OCI-LY7 (cell line): Measurements from ENCODE around the gene EXOC4. TPM values are rescaled to one million over a fixed set of nuclear protein-coding genes. Genes with fewer than 3 reads are reported as not detected.

Source experiments
- BruUV-seq: library from RNA; stranded (reverse); fragments of 400-500 nt; replicated peaks from 2 replicates; lab custom pipeline; 2021; lab: Mats Ljungman, UMichigan
- CTCF ChIA-PET: fragments of 300-600 bp; sonication (Branson Sonifier 250); formaldehyde crosslinking; loops from one replicate; lab custom pipeline; 2022; ENCODE audit warnings: antibody characterized with exemption; ENCODE audit not compliant: unreplicated experiment; lab: Charles Lee
- POLR2A ChIA-PET: fragments of 300-600 bp; sonication (Branson Sonifier 250); formaldehyde crosslinking; loops from one replicate; lab custom pipeline; 2022; ENCODE audit warnings: antibody characterized with exemption; lab: Charles Lee
- DNase-seq: peaks from one replicate; pipeline ENCODE4 v3.0.0-alpha.2; 2015; ENCODE audit warnings: low spot score
- H2AFZ ChIP-seq: fragments of 200-600 bp; sonication (generic), shearing (Covaris generic); 2 replicates; pipeline ENCODE4 v1.6.1; 2014; ENCODE audit warnings: mild to moderate bottlenecking, antibody characterized with exemption, low read length, moderate library complexity
- H3K27ac ChIP-seq: fragments of 200-600 bp; sonication (generic); 2 replicates; pipeline ENCODE4 v1.5.1; 2014; ENCODE audit warnings: mixed run types, low read depth, mild to moderate bottlenecking, moderate library complexity, low read length, inconsistent platforms; ENCODE audit not compliant: poor library complexity, severe bottlenecking
- H3K36me3 ChIP-seq: fragments of 200-600 bp; sonication (generic); 2 replicates; pipeline ENCODE4 v1.6.1; 2014; ENCODE audit warnings: mild to moderate bottlenecking, antibody characterized with exemption, low read length, moderate library complexity, mixed read lengths; ENCODE audit not compliant: insufficient read depth
- H3K4me1 ChIP-seq: fragments of 200-600 bp; sonication (generic); 2 replicates; pipeline ENCODE4 v1.5.1; 2014; ENCODE audit warnings: mild to moderate bottlenecking, low read length; ENCODE audit not compliant: insufficient read depth, poor library complexity, severe bottlenecking
- H3K4me2 ChIP-seq: fragments of 200-600 bp; sonication (generic); 2 replicates; pipeline ENCODE4 v1.6.1; 2014; ENCODE audit warnings: mild to moderate bottlenecking, low read length
- H3K4me3 ChIP-seq: fragments of 200-600 bp; sonication (generic); 2 replicates; pipeline ENCODE4 v1.5.1; 2014; ENCODE audit warnings: mild to moderate bottlenecking, low read depth, low read length; ENCODE audit not compliant: poor library complexity, severe bottlenecking
- H3K79me2 ChIP-seq: fragments of 200-600 bp; sonication (generic); 2 replicates; pipeline ENCODE4 v1.6.1; 2016; ENCODE audit warnings: low read depth, mild to moderate bottlenecking, low read length, moderate library complexity, mixed read lengths; ENCODE audit not compliant: insufficient read depth
- H3K9me2 ChIP-seq: fragments of 200-600 bp; sonication (generic); 2 replicates; pipeline ENCODE4 v1.6.1; 2016; ENCODE audit warnings: mild to moderate bottlenecking, low read length, mixed read lengths; ENCODE audit not compliant: insufficient read depth
- H3K9me3 ChIP-seq: fragments of 200-600 bp; sonication (generic); 2 replicates; pipeline ENCODE4 v1.6.1; 2014; ENCODE audit warnings: mild to moderate bottlenecking, mixed run types, low read length, mixed read lengths
- H4K20me1 ChIP-seq: fragments of 200-600 bp; sonication (generic); 2 replicates; pipeline ENCODE4 v1.6.1; 2014; ENCODE audit warnings: mild to moderate bottlenecking, antibody characterized with exemption, low read length, moderate library complexity, mixed read lengths; ENCODE audit not compliant: insufficient read depth
- CTCF ChIP-seq: fragments of 200-600 bp; sonication (generic); conservative IDR thresholded peaks from 2 replicates; pipeline ENCODE4 v1.5.1; 2014; ENCODE audit warnings: mild to moderate bottlenecking, antibody characterized with exemption, low read length, moderate library complexity, mixed read lengths
- EZH2phosphoT487 ChIP-seq: fragments of 200-600 bp; sonication (generic); IDR thresholded peaks from 2 replicates; pipeline ENCODE4 v1.6.1; 2018; ENCODE audit warnings: low read depth, borderline replicate concordance, mild to moderate bottlenecking, mixed run types, antibody characterized with exemption, low read length, moderate library complexity, mixed read lengths
- intact Hi-C: fragments of 100-400 bp; cut with micrococcal nuclease; formaldehyde crosslinking; loops from one replicate; pipeline ENCODE4 v1.10.0; 2022; ENCODE audit not compliant: unreplicated experiment
- total RNA-seq, 2 experiments: library from RNA; depleted of rRNA in 1 of 2; stranded (reverse); fragments of >200 nt in 1 of 2; shearing (Covaris generic) in 1 of 2; gene quantifications; 2 replicates each; pipeline ENCODE4 v1.2.3, GENCODE V29; 2014 to 2022

EXOC4 gene
- total RNA-seq, 2 experiments from 2014 or later = 75.1 to 93.2 TPM

- intact Hi-C loops = no loop called here
- Histone ChIP-seq H4K20me1 (no peaks in the 10 kb centered on the region), H2AFZ (no peak overlapping the region), H3K9me3 (no peaks in the 10 kb centered on the region), H3K9me2 (no peaks in the 10 kb centered on the region), H3K4me3 (no peak overlapping the region), H3K36me3 (no peaks in the 10 kb centered on the region), H3K4me2 (no peak overlapping the region), H3K27ac (no peak overlapping the region), H3K79me2 (no peaks in the 10 kb centered on the region), H3K4me1 (no peaks in the 10 kb centered on the region)
- BruUV-seq = no TSS peak
- TF ChIP-seq CTCF (no peak), EZH2phosphoT487 (no peak)
- ChIA-PET CTCF (no interaction called here), POLR2A (no interaction called here)
- DNase-seq = no peak
Observed at GRCh38 chr7:133763076-133763640, 510.3 kb downstream of the EXOC4 start.

GRCh38 chr7:133769668-133770067, 516.8 kb downstream of the EXOC4 start:
- Histone ChIP-seq H3K79me2 (no peaks in the 10 kb centered on the region), H3K36me3 (no peaks in the 10 kb centered on the region), H3K4me3 (no peak overlapping the region), H3K9me3 (no peaks in the 10 kb centered on the region), H3K4me1 (no peaks in the 10 kb centered on the region), H3K27ac (no peak overlapping the region), H3K9me2 (no peaks in the 10 kb centered on the region), H3K4me2 (no peak overlapping the region), H2AFZ (no peak overlapping the region), H4K20me1 (no peaks in the 10 kb centered on the region; the same call in 1 of the 2 replicates)
- BruUV-seq = no TSS peak
- CTCF ChIA-PET = no interaction called here
- POLR2A ChIA-PET = interaction anchor here (1.2 to 2.1 kb wide), 2 partner anchors 10 to 14 kb away, joined by 3 to 6 read pairs; no protein-coding TSS in a partner anchor
- intact Hi-C loops = no loop called here
- TF ChIP-seq EZH2phosphoT487 (no peak), CTCF (no peak)
- DNase-seq = no peak

- CTCF ChIA-PET = no interaction called here
- TF ChIP-seq EZH2phosphoT487 (no peak), CTCF (no peak)
- intact Hi-C loops = no loop called here
Observed at GRCh38 chr7:133770863-133771492, 518.1 kb downstream of the EXOC4 start.

More at GRCh38 chr7:133770863-133771492, 518.1 kb downstream of the EXOC4 start:
- Histone ChIP-seq H3K9me2 (no peaks in the 10 kb centered on the region), H3K4me1 (no peaks in the 10 kb centered on the region), H3K79me2 (no peaks in the 10 kb centered on the region), H3K4me2 (no peak overlapping the region), H3K9me3 (no peaks in the 10 kb centered on the region), H3K36me3 (no peaks in the 10 kb centered on the region), H3K27ac (no peak overlapping the region), H4K20me1 (no peaks in the 10 kb centered on the region; the same call in 1 of the 2 replicates), H3K4me3 (no peak overlapping the region), H2AFZ (no peak overlapping the region)
- POLR2A ChIA-PET = interaction anchor here (0.9 to 2.1 kb wide), 3 partner anchors 9 to 21 kb away, joined by 3 to 6 read pairs (median 4); no protein-coding TSS in a partner anchor
- BruUV-seq = no TSS peak
- no peak for DNase-seq
